PFSK-1 (cell line): ENCODE data around the gene ASAH2.

ENCODE experiments used
- FOXP2 ChIP-seq: optimal IDR thresholded peaks from 2 replicates; pipeline ENCODE3; 2011; ENCODE audit warnings: borderline replicate concordance, control low read depth, inconsistent platforms; ENCODE audit not compliant: insufficient read depth; ENCODE audit errors: extremely low read length, extremely low read depth
- POLR2AphosphoS5 ChIP-seq: IDR thresholded peaks from 2 replicates; pipeline ENCODE4 v1.6.1; 2012; ENCODE audit warnings: low read depth, mild to moderate bottlenecking, control low read depth, low read length, moderate library complexity
- REST ChIP-seq, 2 experiments: IDR thresholded peaks; 2 replicates each; pipeline versions ENCODE4 v1.6.1 to v1.8.0; 2011 to 2012; ENCODE audit warnings: low read depth in 2 of 2, low read length in 2 of 2, control low read depth in 1 of 2, inconsistent platforms in 1 of 2, mild to moderate bottlenecking in 1 of 2, moderate library complexity in 1 of 2; ENCODE audit not compliant: insufficient read depth in 1 of 2
- SIN3A ChIP-seq: IDR thresholded peaks from 2 replicates; pipeline ENCODE4 v1.6.1; 2012; ENCODE audit warnings: mild to moderate bottlenecking, low read length, moderate library complexity, borderline replicate concordance; ENCODE audit not compliant: insufficient read depth
- TAF1 ChIP-seq: IDR thresholded peaks from 2 replicates; pipeline ENCODE4 v1.6.1; 2012; ENCODE audit warnings: low read length, control low read depth, borderline replicate concordance; ENCODE audit not compliant: insufficient read depth

DNA sequence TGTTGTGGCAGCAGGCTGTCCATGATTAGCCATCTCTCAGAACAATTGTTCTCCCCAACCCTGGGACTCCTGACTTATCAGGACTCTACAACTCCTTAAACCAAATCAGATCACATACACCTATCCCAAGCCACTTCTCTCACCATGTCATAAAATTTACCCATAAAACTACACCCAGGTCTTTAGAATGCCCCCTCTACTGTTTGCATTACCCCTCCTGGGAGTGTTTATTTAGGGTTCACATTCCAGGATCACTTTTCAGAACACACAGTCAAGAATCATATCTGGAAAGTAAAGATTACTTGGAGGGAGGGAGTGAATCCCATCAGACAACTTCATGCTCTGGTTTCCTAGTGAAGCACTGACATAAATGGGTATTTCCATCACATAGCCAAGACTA lies 7.1 kb downstream of the ASAH2 start:
- TF ChIP-seq POLR2AphosphoS5: no peak
- TF ChIP-seq TAF1: no peak
- no peak for TF ChIP-seq REST (IDR thresholded peaks at IDR 0.05; ENCODE audit: insufficient read depth in 1 of 2, low read depth in 2 of 2, low read length in 2 of 2)
- TF ChIP-seq SIN3A: no peak
- no peak for TF ChIP-seq FOXP2
